Right lobe of liver (tissue), 6 donors: Measurements from ENCODE around the gene TM9SF2. TPM values are rescaled to one million over a fixed set of nuclear protein-coding genes. Genes with fewer than 3 reads are reported as not detected.
"Not testable (repeated sequence)": the region's sequence is repeated elsewhere in the genome, so short reads cannot be mapped to it uniquely, and the experiment has no call there.

ENCODE experiments used
- ATAC-seq, 4 donors: fragments of 200-7000 bp; cut with Tn5 transposase; one replicate each; pipeline ENCODE4 v1.9.1; 2020; ENCODE audit warnings: mild to moderate bottlenecking in 4 of 4, moderate library complexity in 4 of 4
- DNase-seq, 3 donors: peaks; one replicate each; pipeline ENCODE4 v3.0.0-alpha.2; 2020
- H3K27ac ChIP-seq, 3 donors: fragments of 200-600 bp; one replicate each; pipeline ENCODE4 v1.8.0; 2022
- H3K27me3 ChIP-seq, 2 donors: fragments of 200-600 bp; one replicate each; pipeline ENCODE4 v1.8.0; 2022
- H3K36me3 ChIP-seq, 4 donors: fragments of 200-600 bp; sonication (generic) in 1 of 4; one replicate each; pipeline versions ENCODE4 v1.5.1 to v1.8.0; 2017 to 2022; ENCODE audit warnings: control low read depth in 1 of 4
- H3K4me1 ChIP-seq, 4 donors: fragments of 200-600 bp; sonication (generic) in 1 of 4; one replicate each; pipeline versions ENCODE4 v1.5.1 to v1.8.0; 2017 to 2022; ENCODE audit warnings: control low read depth in 1 of 4
- H3K4me3 ChIP-seq, 3 donors: fragments of 200-600 bp; one replicate each; pipeline ENCODE4 v1.8.0; 2022
- H3K9me3 ChIP-seq, 4 donors: fragments of 200-600 bp; sonication (generic) in 1 of 4; one replicate each; pipeline versions ENCODE4 v1.5.1 to v1.8.0; 2017 to 2022; ENCODE audit warnings: control low read depth in 1 of 4
- CTCF ChIP-seq, 4 donors: fragments of 200-600 bp in 3 of 4; fragments of 450-650 bp in 1 of 4; IDR thresholded peaks; one replicate each; pipeline versions ENCODE4 v1.5.1 to v1.8.0; 2016 to 2022; ENCODE audit warnings: antibody characterized with exemption in 4 of 4, mild to moderate bottlenecking in 2 of 4
- POLR2A ChIP-seq: fragments of 450-650 bp; IDR thresholded peaks from one replicate; pipeline ENCODE4 v1.6.1; 2017; ENCODE audit warnings: antibody characterized with exemption, mild to moderate bottlenecking
- WGBS: methylation state at CpG from one replicate; pipeline ENCODE4 v1.1.6; 2018; ENCODE audit warnings: low coverage, low lambda C conversion rate; ENCODE audit not compliant: insufficient coverage; ENCODE audit errors: missing lambda C conversion rate; 5-methylcytosine and 5-hydroxymethylcytosine counted together
- intact Hi-C, 2 donors: fragments of 100-400 bp; cut with DNase I; formaldehyde crosslinking; loops; one replicate each; pipeline versions ENCODE4 v1.11.2 to v1.14.1; 2022
- total RNA-seq, 6 experiments: library from RNA; depleted of rRNA in 2 of 6; stranded (reverse); fragments of >200 nt in 2 of 6; fragmentation: NEBNext Ultra II Directional in 3 of 6; extraction: Animal tissue kit (Norgen Biotek cat#: 25700) in 3 of 6; gene quantifications; one replicate each; pipeline versions ENCODE4 v1.1.0 to v1.2.4, GENCODE V29; 2016 to 2023
- donor health status: DM: no; HTN: yes; CAD: no.
- donor health status: DM: no; HTN: no; CAD: no.
- donor health status: DM: no; HTN: no; CAD: no.
- donor health status: DM: no; HTN: yes; CAD: no.
- donor health status: DM: no; HTN: yes; CAD: no.

Gene TM9SF2
- total RNA-seq, 6 experiments from 2014 or later, result 83.6 to 102 (median 92.2) TPM

- ATAC-seq (peak in 3 of 4 donors; percentile 16 to 54 (median 20)), DNase-seq (no peak)
- WGBS, result 67% methylated on average over 4 of the region's 4 CpGs
- TF ChIP-seq CTCF (IDR thresholded peaks at IDR 0.05), result no peak
- no peak for TF ChIP-seq POLR2A
- H3K4me3 ChIP-seq, result no peak overlapping the region
- no peaks in the 10 kb centered on the region for H3K27me3 ChIP-seq
- no peaks in the 10 kb centered on the region for H3K9me3 ChIP-seq
- no peaks in the 10 kb centered on the region for H3K36me3 ChIP-seq
- no peaks in the 10 kb centered on the region for H3K4me1 ChIP-seq
- H3K27ac ChIP-seq, result no peak overlapping the region
- intact Hi-C loops, result no loop called here
These were observed 16.8 kb upstream of the TM9SF2 start for GRCh38 chr13:99484473-99484872.

- DNase-seq (no peak), ATAC-seq (no peak)
- no peak overlapping the region for H3K4me3 ChIP-seq
- WGBS, result 100% methylated on average over 2 of the region's 3 CpGs
- H3K27ac ChIP-seq, result no peak overlapping the region
- H3K9me3 ChIP-seq, result no peaks in the 10 kb centered on the region
- H3K4me1 ChIP-seq, result no peaks in the 10 kb centered on the region
- intact Hi-C loops, result no loop called here
- no peaks in the 10 kb centered on the region for H3K36me3 ChIP-seq
- H3K27me3 ChIP-seq, result no peaks in the 10 kb centered on the region
- TF ChIP-seq POLR2A (no peak), CTCF (IDR thresholded peaks at IDR 0.05) (no peak)
These were observed 14.3 kb upstream of the TM9SF2 start for GRCh38 chr13:99486996-99487395.

- Histone ChIP-seq H3K4me1 (no peaks in the 10 kb centered on the region), H3K27me3 (no peaks in the 10 kb centered on the region), H3K9me3 (no peaks in the 10 kb centered on the region), H3K36me3 (no peaks in the 10 kb centered on the region), H3K4me3 (no peak overlapping the region), H3K27ac (no peak overlapping the region)
- intact Hi-C loops, result no loop called here
- TF ChIP-seq CTCF (IDR thresholded peaks at IDR 0.05) (no peak), POLR2A (no peak)
- 79% methylated on average over 3 of the region's 3 CpGs for WGBS
- peak in 1 of 4 donors; percentile 33 for ATAC-seq
- no peak for DNase-seq
These were observed 12.2 kb upstream of the TM9SF2 start for GRCh38 chr13:99489028-99489427.

- intact Hi-C loops, DNase-seq, H3K27ac ChIP-seq, ATAC-seq, H3K27me3 ChIP-seq, H3K9me3 ChIP-seq, H3K4me3 ChIP-seq, H3K36me3 ChIP-seq: not testable (repeated sequence)
- WGBS, result 97% methylated on average over 3 of the region's 3 CpGs
- H3K4me1 ChIP-seq, result peaks cover 0 to 11% (median 0%) of the 10 kb centered on the region in 4 donors
These were observed 9.5 kb upstream of the TM9SF2 start for GRCh38 chr13:99491750-99492149.

GRCh38 chr13:99495466-99496183 is 5.6 kb upstream of the TM9SF2 start:
- no peaks in the 10 kb centered on the region for H3K27me3 ChIP-seq
- no peak for TF ChIP-seq POLR2A
- no peak for TF ChIP-seq CTCF (IDR thresholded peaks at IDR 0.05)
- peak overlapping the region; percentile 30 to 66 (median 62) for H3K4me3 ChIP-seq
- ATAC-seq, result peak in 2 of 4 donors; percentile 15 to 26
- no peak for DNase-seq
- peaks cover 0 to 31% (median 9%) of the 10 kb centered on the region in 4 donors for H3K4me1 ChIP-seq
- H3K27ac ChIP-seq, result peak overlapping the region; percentile 77 to 83 (median 80)
- 45% methylated on average over 8 of the region's 8 CpGs for WGBS
- no peaks in the 10 kb centered on the region for H3K36me3 ChIP-seq
- intact Hi-C loops, result no loop called here
- H3K9me3 ChIP-seq, result no peaks in the 10 kb centered on the region
